GM23338 (cell line): ENCODE measurements around the gene GRIK5.

Source experiments
- EZH2 ChIP-seq: fragments of 200-600 bp; sonication (generic); IDR thresholded peaks from one replicate; pipeline ENCODE4 v1.8.0; 2017; ENCODE audit warnings: antibody characterized with exemption, mild to moderate bottlenecking, low read depth; ENCODE audit not compliant: unreplicated experiment
- TF ChIP-seq, protein P1 (sequence below), 2 experiments: fragments of 200-600 bp in 1 of 2; sonication (generic) in 1 of 2; conservative IDR thresholded peaks; 2 replicates each; pipeline versions ENCODE4 v1.5.1 to v1.6.1; 2016 to 2017; ENCODE audit warnings: antibody characterized with exemption in 2 of 2, low read depth in 2 of 2, mild to moderate bottlenecking in 2 of 2, moderate library complexity in 1 of 2

DNA sequence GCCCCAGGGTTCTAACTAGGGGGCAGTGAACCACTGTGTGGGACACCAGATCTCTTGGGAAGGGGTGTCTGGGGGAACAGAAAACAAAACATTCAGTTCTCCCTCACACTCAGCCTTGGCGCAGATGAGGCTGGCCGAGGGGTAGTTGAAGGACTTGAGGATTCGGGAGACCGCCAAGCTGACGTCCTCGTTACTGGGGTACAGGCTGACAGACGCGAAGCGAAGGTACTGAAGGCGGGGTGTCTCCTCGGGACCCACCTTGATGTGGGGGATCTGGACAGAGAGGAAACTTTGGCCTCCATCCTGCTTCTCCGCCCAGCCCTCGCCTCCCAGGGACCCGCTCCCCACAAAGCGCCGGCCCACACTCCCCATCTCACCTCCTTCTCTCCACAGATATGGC is 7.6 kb downstream of the GRIK5 start:
- TF ChIP-seq, protein P1, sequence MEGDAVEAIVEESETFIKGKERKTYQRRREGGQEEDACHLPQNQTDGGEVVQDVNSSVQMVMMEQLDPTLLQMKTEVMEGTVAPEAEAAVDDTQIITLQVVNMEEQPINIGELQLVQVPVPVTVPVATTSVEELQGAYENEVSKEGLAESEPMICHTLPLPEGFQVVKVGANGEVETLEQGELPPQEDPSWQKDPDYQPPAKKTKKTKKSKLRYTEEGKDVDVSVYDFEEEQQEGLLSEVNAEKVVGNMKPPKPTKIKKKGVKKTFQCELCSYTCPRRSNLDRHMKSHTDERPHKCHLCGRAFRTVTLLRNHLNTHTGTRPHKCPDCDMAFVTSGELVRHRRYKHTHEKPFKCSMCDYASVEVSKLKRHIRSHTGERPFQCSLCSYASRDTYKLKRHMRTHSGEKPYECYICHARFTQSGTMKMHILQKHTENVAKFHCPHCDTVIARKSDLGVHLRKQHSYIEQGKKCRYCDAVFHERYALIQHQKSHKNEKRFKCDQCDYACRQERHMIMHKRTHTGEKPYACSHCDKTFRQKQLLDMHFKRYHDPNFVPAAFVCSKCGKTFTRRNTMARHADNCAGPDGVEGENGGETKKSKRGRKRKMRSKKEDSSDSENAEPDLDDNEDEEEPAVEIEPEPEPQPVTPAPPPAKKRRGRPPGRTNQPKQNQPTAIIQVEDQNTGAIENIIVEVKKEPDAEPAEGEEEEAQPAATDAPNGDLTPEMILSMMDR (conservative IDR thresholded peaks at IDR 0.05; ENCODE audit: low read depth in 2 of 2): no peak
- no peak for TF ChIP-seq EZH2
